Endothelial cell (in vitro differentiated cells): ENCODE measurements around the gene EPS8L3. TPM values are rescaled to one million over a fixed set of nuclear protein-coding genes. Genes with fewer than 3 reads are reported as not detected.

Experiments
- DNase-seq: peaks from one replicate; pipeline ENCODE4 v3.0.0; 2021; ENCODE audit warnings: low spot score
- H3K27ac Mint-ChIP-seq: one replicate; pipeline ENCODE4 v1.8.0; 2021; ENCODE audit warnings: mixed read lengths, inconsistent platforms; ENCODE audit not compliant: unreplicated experiment
- H3K27me3 Mint-ChIP-seq: one replicate; pipeline ENCODE4 v1.8.0; 2021; ENCODE audit warnings: mild to moderate bottlenecking, moderate library complexity, mixed read lengths, inconsistent platforms; ENCODE audit not compliant: unreplicated experiment
- H3K36me3 Mint-ChIP-seq: one replicate; pipeline ENCODE4 v1.8.0; 2021; ENCODE audit warnings: mild to moderate bottlenecking, low read depth, mixed read lengths, inconsistent platforms; ENCODE audit not compliant: unreplicated experiment
- H3K4me1 Mint-ChIP-seq: one replicate; pipeline ENCODE4 v1.8.0; 2021; ENCODE audit warnings: mild to moderate bottlenecking, mixed read lengths, inconsistent platforms; ENCODE audit not compliant: unreplicated experiment
- H3K4me3 Mint-ChIP-seq: one replicate; pipeline ENCODE4 v1.8.0; 2021; ENCODE audit warnings: mild to moderate bottlenecking, mixed read lengths, inconsistent platforms; ENCODE audit not compliant: unreplicated experiment
- H3K9me3 Mint-ChIP-seq: one replicate; pipeline ENCODE4 v1.8.0; 2021; ENCODE audit warnings: mixed read lengths, inconsistent platforms; ENCODE audit not compliant: unreplicated experiment
- total RNA-seq: library from RNA; stranded (reverse); fragmentation: NEBNext Ultra II Directional; extraction: Animal tissue kit (Norgen Biotek cat#: 25700); gene quantifications from one replicate; pipeline ENCODE4 v1.2.1, GENCODE V29; 2021; ENCODE audit not compliant: unreplicated experiment
- TF ChIP-seq, protein P1 (sequence below): fragments of 200-600 bp; sonication (generic); IDR thresholded peaks from one replicate; pipeline ENCODE4 v1.5.0; 2021; ENCODE audit warnings: antibody characterized with exemption; ENCODE audit not compliant: unreplicated experiment

The EPS8L3 gene
- total RNA-seq, 1 donor from 2014 or later = not detected

DNA sequence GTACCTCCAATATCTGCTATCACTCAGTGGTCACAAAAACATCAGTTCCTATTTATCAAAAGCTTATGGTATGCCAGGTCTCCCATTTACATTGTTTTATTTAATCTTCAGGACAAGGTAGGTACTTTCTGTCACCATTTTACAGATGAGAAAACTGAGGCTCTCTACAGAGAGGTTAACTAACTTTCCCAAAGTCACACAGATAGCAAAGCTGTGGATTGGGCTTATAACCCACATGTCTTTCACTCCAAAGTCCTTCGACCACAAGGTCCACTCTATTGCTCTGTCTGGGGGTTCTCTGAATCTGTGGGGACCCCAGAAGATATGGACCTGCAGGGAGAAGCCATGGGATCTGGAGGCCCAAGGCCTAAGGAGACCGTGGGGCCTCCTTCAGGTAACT is 26.6 kb upstream of the EPS8L3 start:
- TF ChIP-seq, protein P1, sequence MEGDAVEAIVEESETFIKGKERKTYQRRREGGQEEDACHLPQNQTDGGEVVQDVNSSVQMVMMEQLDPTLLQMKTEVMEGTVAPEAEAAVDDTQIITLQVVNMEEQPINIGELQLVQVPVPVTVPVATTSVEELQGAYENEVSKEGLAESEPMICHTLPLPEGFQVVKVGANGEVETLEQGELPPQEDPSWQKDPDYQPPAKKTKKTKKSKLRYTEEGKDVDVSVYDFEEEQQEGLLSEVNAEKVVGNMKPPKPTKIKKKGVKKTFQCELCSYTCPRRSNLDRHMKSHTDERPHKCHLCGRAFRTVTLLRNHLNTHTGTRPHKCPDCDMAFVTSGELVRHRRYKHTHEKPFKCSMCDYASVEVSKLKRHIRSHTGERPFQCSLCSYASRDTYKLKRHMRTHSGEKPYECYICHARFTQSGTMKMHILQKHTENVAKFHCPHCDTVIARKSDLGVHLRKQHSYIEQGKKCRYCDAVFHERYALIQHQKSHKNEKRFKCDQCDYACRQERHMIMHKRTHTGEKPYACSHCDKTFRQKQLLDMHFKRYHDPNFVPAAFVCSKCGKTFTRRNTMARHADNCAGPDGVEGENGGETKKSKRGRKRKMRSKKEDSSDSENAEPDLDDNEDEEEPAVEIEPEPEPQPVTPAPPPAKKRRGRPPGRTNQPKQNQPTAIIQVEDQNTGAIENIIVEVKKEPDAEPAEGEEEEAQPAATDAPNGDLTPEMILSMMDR = no peak
- Mint-ChIP-seq H3K27me3 (peaks cover 2% of the 10 kb centered on the region), H3K27ac (peak overlapping the region; percentile 52), H3K9me3 (no peaks in the 10 kb centered on the region), H3K4me3 (no peak overlapping the region), H3K36me3 (no peaks in the 10 kb centered on the region), H3K4me1 (peaks cover 22% of the 10 kb centered on the region)
- no peak for DNase-seq

DNA sequence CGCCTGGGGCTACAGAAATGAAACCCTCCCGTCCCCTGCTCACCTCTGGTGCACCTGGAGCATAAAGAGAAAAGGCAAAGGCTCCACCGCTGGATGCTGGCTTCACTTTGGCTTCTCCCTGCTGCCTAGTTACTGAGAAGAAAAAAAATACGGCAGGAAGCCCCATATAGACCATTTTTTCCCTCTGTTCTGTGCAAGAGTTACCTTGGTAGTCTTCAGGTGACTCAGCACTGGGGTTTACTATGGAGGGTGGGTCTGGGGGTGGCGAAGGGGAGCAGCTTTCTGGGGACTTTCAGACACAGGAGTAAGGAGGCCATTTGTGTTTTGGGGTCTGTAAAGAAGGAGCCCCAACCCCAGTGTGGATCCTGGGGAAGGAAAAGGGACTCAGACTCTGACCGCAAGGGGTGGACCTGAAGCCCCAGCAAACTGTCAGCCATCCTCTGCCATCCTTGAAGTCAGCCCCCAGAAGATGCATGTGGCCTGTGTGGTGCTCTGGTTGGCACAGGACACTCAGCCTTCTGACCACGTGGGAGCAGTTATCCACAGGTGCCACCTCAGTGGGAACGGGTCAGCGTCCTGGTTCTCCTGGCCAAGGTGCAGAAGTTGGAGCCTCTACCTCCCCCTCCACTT is 25.9 kb upstream of the EPS8L3 start:
- H3K4me3 Mint-ChIP-seq = no peak overlapping the region
- H3K36me3 Mint-ChIP-seq = no peaks in the 10 kb centered on the region
- TF ChIP-seq, protein P1 = no peak
- H3K4me1 Mint-ChIP-seq = peaks cover 22% of the 10 kb centered on the region
- no peak for DNase-seq
- H3K27ac Mint-ChIP-seq = no peak overlapping the region
- no peaks in the 10 kb centered on the region for H3K9me3 Mint-ChIP-seq
- H3K27me3 Mint-ChIP-seq = peaks cover 5% of the 10 kb centered on the region

DNA sequence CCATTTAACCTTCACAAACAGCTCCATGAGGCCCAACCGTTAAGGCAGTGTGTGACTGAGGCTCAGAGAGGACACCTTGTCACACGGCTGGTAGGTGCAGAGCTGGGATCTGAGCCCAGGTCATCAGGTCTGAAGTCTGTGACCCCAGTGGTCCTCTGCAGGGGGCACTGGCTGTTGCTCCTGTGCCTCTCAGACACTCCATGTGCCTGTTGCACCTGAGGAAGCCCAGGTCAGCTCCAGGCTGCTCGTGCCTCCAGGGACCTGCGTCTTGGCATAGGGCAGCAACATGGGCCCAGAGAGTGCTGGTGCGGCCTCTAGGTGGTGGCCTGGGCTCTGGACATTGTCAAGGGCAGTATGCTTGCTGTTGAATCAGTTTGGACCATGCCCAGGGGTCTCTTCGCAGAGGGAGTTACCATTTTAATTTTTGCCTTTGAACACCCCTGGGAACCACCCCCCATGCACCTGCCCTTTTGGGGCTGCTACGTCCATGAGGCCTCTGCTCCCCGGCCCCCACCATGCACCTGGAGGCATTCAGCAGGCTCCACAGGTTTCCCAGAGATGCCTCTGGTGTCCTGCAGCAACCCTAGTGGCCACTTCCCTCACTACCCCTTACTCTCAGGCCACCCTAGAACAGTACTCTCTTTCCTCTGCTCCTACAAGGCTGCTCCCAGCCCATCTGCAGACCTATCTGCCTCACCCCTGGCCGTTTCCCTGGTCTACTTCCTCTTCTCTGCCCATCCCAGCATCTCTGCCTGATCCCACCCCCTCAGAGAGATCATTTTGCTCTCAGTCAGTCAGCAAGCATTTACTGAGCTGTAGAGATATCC is 25.2 kb upstream of the EPS8L3 start:
- H3K9me3 Mint-ChIP-seq = no peaks in the 10 kb centered on the region
- peak; percentile 35 for DNase-seq
- no peaks in the 10 kb centered on the region for H3K36me3 Mint-ChIP-seq
- TF ChIP-seq, protein P1 = peak; percentile 33
- peaks cover 19% of the 10 kb centered on the region for H3K4me1 Mint-ChIP-seq
- peaks cover 5% of the 10 kb centered on the region for H3K27me3 Mint-ChIP-seq
- no peak overlapping the region for H3K27ac Mint-ChIP-seq
- H3K4me3 Mint-ChIP-seq = no peak overlapping the region

DNA sequence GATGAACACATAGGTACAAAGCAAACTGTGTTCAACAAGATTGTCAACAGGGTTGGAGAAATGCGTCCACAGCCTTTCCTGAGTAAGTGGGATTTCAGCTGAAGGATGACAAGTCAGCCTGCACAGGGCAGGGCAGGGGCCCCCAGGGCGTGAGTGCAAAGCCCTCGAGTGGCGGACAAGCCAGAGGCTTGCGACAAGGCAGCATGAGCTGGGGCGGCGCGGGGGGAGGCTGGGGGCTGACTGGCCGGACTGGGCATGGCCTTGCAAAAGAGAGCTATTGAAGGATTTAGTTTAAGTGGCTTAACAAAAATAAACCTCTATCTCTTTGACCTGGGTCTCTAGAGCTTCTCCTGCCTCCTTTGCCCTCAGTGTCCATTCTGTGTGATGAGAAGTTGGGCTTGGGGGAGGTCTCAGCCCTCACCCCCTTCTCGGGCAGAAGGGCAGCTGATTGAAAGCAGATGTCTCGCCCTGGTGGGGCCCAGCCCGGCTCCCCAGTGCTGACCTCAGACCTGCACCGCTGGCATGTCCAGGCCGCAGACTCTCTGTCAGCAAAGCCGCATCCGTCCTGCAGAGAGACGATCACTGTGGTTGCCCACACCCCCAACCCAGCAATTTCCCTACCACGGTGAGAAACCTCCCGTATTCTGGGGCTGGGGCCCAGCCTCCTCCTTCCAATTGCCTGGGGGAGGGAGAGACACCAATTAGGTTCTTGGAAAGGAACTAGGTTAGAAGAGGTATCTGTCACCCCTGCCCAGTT is 24.3 kb upstream of the EPS8L3 start:
- Mint-ChIP-seq H3K4me1 (peaks cover 19% of the 10 kb centered on the region), H3K27me3 (peaks cover 6% of the 10 kb centered on the region), H3K4me3 (no peak overlapping the region), H3K9me3 (no peaks in the 10 kb centered on the region), H3K36me3 (no peaks in the 10 kb centered on the region), H3K27ac (no peak overlapping the region)
- TF ChIP-seq, protein P1 = no peak
- no peak for DNase-seq
